ENCODE data around the gene RRP8. TPM values are rescaled to one million over a fixed set of nuclear protein-coding genes. Genes with fewer than 3 reads are reported as not detected.

Gene RRP8
- polyA plus RNA-seq, 4 donors, result 15.9 to 28.4 (median 21.2) TPM

GRCh38 chr11:6576471-6577373, 26.7 kb downstream of the RRP8 start:
- FAIRE-seq, result no peak
- no peak overlapping the region for H3K4me3 ChIP-seq (ENCODE audit: low read depth in 1 of 3, low read length in 3 of 3)
- DNase-seq, result peak in 1 of 2 donors; percentile 24
- 49 to 67% (median 67%) methylated on average over 6 of the region's 6 CpGs for WGBS, 3 donors
- peaks cover 0 to under 1% (median 0%) of the 10 kb centered on the region in 3 donors for H3K27me3 ChIP-seq (ENCODE audit: control insufficient read depth in 3 of 3, insufficient read depth in 3 of 3, low read length in 3 of 3)
- H3K4me1 ChIP-seq (ENCODE audit: control insufficient read depth in 3 of 3, insufficient read depth in 2 of 3, low read depth in 1 of 3, low read length in 2 of 3), result no peaks in the 10 kb centered on the region
- no peaks in the 10 kb centered on the region for H3K9me3 ChIP-seq (ENCODE audit: control insufficient read depth in 2 of 2, insufficient read depth in 1 of 2, low read depth in 1 of 2, low read length in 1 of 2)
- peaks cover 0 to 15% (median 0%) of the 10 kb centered on the region in 3 donors for H3K36me3 ChIP-seq (ENCODE audit: control insufficient read depth in 3 of 3, insufficient read depth in 2 of 3, low read depth in 1 of 3, low read length in 3 of 3)
- H3K27ac ChIP-seq (ENCODE audit: low read depth in 1 of 3, low read length in 2 of 3), result no peak overlapping the region

GRCh38 chr11:6574816-6575715, 28.4 kb downstream of the RRP8 start:
- FAIRE-seq (no peak), DNase-seq (no peak)
- H3K27ac ChIP-seq (ENCODE audit: low read depth in 1 of 3, low read length in 2 of 3), result no peak overlapping the region
- WGBS, 3 donors, result 80 to 86% (median 83%) methylated on average over 6 of the region's 6 CpGs
- H3K9me3 ChIP-seq (ENCODE audit: control insufficient read depth in 2 of 2, insufficient read depth in 1 of 2, low read depth in 1 of 2, low read length in 1 of 2), result no peaks in the 10 kb centered on the region
- H3K4me1 ChIP-seq (ENCODE audit: control insufficient read depth in 3 of 3, insufficient read depth in 2 of 3, low read depth in 1 of 3, low read length in 2 of 3), result no peaks in the 10 kb centered on the region
- no peak overlapping the region for H3K4me3 ChIP-seq (ENCODE audit: low read depth in 1 of 3, low read length in 3 of 3)
- peaks cover 0 to 17% (median 0%) of the 10 kb centered on the region in 3 donors for H3K36me3 ChIP-seq (ENCODE audit: control insufficient read depth in 3 of 3, insufficient read depth in 2 of 3, low read depth in 1 of 3, low read length in 3 of 3)
- H3K27me3 ChIP-seq (ENCODE audit: control insufficient read depth in 3 of 3, insufficient read depth in 3 of 3, low read length in 3 of 3), result peaks cover 0 to 12% (median 0%) of the 10 kb centered on the region in 3 donors

GRCh38 chr11:6572215-6572614, 31.2 kb downstream of the RRP8 start:
- FAIRE-seq (no peak), DNase-seq (no peak)
- no peaks in the 10 kb centered on the region for H3K4me1 ChIP-seq (ENCODE audit: control insufficient read depth in 3 of 3, insufficient read depth in 2 of 3, low read depth in 1 of 3, low read length in 2 of 3)
- peaks cover 0 to 12% (median 0%) of the 10 kb centered on the region in 3 donors for H3K27me3 ChIP-seq (ENCODE audit: control insufficient read depth in 3 of 3, insufficient read depth in 3 of 3, low read length in 3 of 3)
- no peak overlapping the region for H3K27ac ChIP-seq (ENCODE audit: low read depth in 1 of 3, low read length in 2 of 3)
- H3K36me3 ChIP-seq (ENCODE audit: control insufficient read depth in 3 of 3, insufficient read depth in 2 of 3, low read depth in 1 of 3, low read length in 3 of 3), result peaks cover 0 to 12% (median 0%) of the 10 kb centered on the region in 3 donors
- WGBS, 3 donors, result 73 to 87% (median 82%) methylated on average over 2 of the region's 2 CpGs
- H3K9me3 ChIP-seq (ENCODE audit: control insufficient read depth in 2 of 2, insufficient read depth in 1 of 2, low read depth in 1 of 2, low read length in 1 of 2), result no peaks in the 10 kb centered on the region
- H3K4me3 ChIP-seq (ENCODE audit: low read depth in 1 of 3, low read length in 3 of 3), result no peak overlapping the region

- no peak overlapping the region for H3K27ac ChIP-seq (ENCODE audit: low read depth in 1 of 3, low read length in 2 of 3)
- H3K36me3 ChIP-seq (ENCODE audit: control insufficient read depth in 3 of 3, insufficient read depth in 2 of 3, low read depth in 1 of 3, low read length in 3 of 3), result peaks cover 0 to 13% (median 0%) of the 10 kb centered on the region in 3 donors
- no peaks in the 10 kb centered on the region for H3K9me3 ChIP-seq (ENCODE audit: control insufficient read depth in 2 of 2, insufficient read depth in 1 of 2, low read depth in 1 of 2, low read length in 1 of 2)
- H3K4me3 ChIP-seq (ENCODE audit: low read depth in 1 of 3, low read length in 3 of 3), result no peak overlapping the region
- peaks cover 0 to 12% (median 0%) of the 10 kb centered on the region in 3 donors for H3K27me3 ChIP-seq (ENCODE audit: control insufficient read depth in 3 of 3, insufficient read depth in 3 of 3, low read length in 3 of 3)
- DNase-seq (no peak), FAIRE-seq (no peak)
- no peaks in the 10 kb centered on the region for H3K4me1 ChIP-seq (ENCODE audit: control insufficient read depth in 3 of 3, insufficient read depth in 2 of 3, low read depth in 1 of 3, low read length in 2 of 3)
- 84 to 92% (median 90%) methylated on average over 22 of the region's 22 CpGs for WGBS, 3 donors
Observed at GRCh38 chr11:6571434-6572008, 31.9 kb downstream of the RRP8 start.

GRCh38 chr11:6570691-6571427, 32.6 kb downstream of the RRP8 start:
- H3K4me3 ChIP-seq (ENCODE audit: low read depth in 1 of 3, low read length in 3 of 3), result no peak overlapping the region
- H3K27ac ChIP-seq (ENCODE audit: low read depth in 1 of 3, low read length in 2 of 3), result no peak overlapping the region
- peaks cover 0 to 12% (median 0%) of the 10 kb centered on the region in 3 donors for H3K27me3 ChIP-seq (ENCODE audit: control insufficient read depth in 3 of 3, insufficient read depth in 3 of 3, low read length in 3 of 3)
- no peak for FAIRE-seq
- 83 to 92% (median 91%) methylated on average over 62 of the region's 62 CpGs for WGBS, 3 donors
- H3K4me1 ChIP-seq (ENCODE audit: control insufficient read depth in 3 of 3, insufficient read depth in 2 of 3, low read depth in 1 of 3, low read length in 2 of 3), result no peaks in the 10 kb centered on the region
- peaks cover 0 to 13% (median 0%) of the 10 kb centered on the region in 3 donors for H3K36me3 ChIP-seq (ENCODE audit: control insufficient read depth in 3 of 3, insufficient read depth in 2 of 3, low read depth in 1 of 3, low read length in 3 of 3)
- peak in 1 of 2 donors; percentile 6 for DNase-seq
- no peaks in the 10 kb centered on the region for H3K9me3 ChIP-seq (ENCODE audit: control insufficient read depth in 2 of 2, insufficient read depth in 1 of 2, low read depth in 1 of 2, low read length in 1 of 2)

GRCh38 chr11:6569706-6570105, 33.7 kb downstream of the RRP8 start:
- Histone ChIP-seq H3K4me1 (ENCODE audit: control insufficient read depth in 3 of 3, insufficient read depth in 2 of 3, low read depth in 1 of 3, low read length in 2 of 3) (no peaks in the 10 kb centered on the region), H3K36me3 (ENCODE audit: control insufficient read depth in 3 of 3, insufficient read depth in 2 of 3, low read depth in 1 of 3, low read length in 3 of 3) (peaks cover 0 to 13% (median 0%) of the 10 kb centered on the region in 3 donors), H3K27ac (ENCODE audit: low read depth in 1 of 3, low read length in 2 of 3) (no peak overlapping the region), H3K27me3 (ENCODE audit: control insufficient read depth in 3 of 3, insufficient read depth in 3 of 3, low read length in 3 of 3) (peaks cover 0 to 12% (median 0%) of the 10 kb centered on the region in 3 donors), H3K9me3 (ENCODE audit: control insufficient read depth in 2 of 2, insufficient read depth in 1 of 2, low read depth in 1 of 2, low read length in 1 of 2) (no peaks in the 10 kb centered on the region), H3K4me3 (ENCODE audit: low read depth in 1 of 3, low read length in 3 of 3) (no peak overlapping the region)
- 82 to 90% (median 88%) methylated on average over 5 of the region's 5 CpGs for WGBS, 3 donors
- DNase-seq, result no peak
- FAIRE-seq, result no peak

- FAIRE-seq, result no peak
- peak; percentile 24 to 25 for DNase-seq
Observed at GRCh38 chr11:6568191-6568918, 35.1 kb downstream of the RRP8 start.

More at GRCh38 chr11:6568191-6568918, 35.1 kb downstream of the RRP8 start:
- no peaks in the 10 kb centered on the region for H3K9me3 ChIP-seq (ENCODE audit: control insufficient read depth in 2 of 2, insufficient read depth in 1 of 2, low read depth in 1 of 2, low read length in 1 of 2)
- peaks cover 0 to 18% (median 0%) of the 10 kb centered on the region in 3 donors for H3K36me3 ChIP-seq (ENCODE audit: control insufficient read depth in 3 of 3, insufficient read depth in 2 of 3, low read depth in 1 of 3, low read length in 3 of 3)
- no peak overlapping the region for H3K4me3 ChIP-seq (ENCODE audit: low read depth in 1 of 3, low read length in 3 of 3)
- peaks cover 0 to 12% (median 0%) of the 10 kb centered on the region in 3 donors for H3K27me3 ChIP-seq (ENCODE audit: control insufficient read depth in 3 of 3, insufficient read depth in 3 of 3, low read length in 3 of 3)
- no peak overlapping the region for H3K27ac ChIP-seq (ENCODE audit: low read depth in 1 of 3, low read length in 2 of 3)
- no peaks in the 10 kb centered on the region for H3K4me1 ChIP-seq (ENCODE audit: control insufficient read depth in 3 of 3, insufficient read depth in 2 of 3, low read depth in 1 of 3, low read length in 2 of 3)
- WGBS, 3 donors, result 76 to 88% (median 87%) methylated on average over 4 of the region's 4 CpGs
